ENCODE data around the gene PSMD1.
"Not testable (repeated sequence)": the region's sequence is repeated elsewhere in the genome, so short reads cannot be mapped to it uniquely, and the experiment has no call there.

Gene PSMD1

GRCh38 chr2:231187736-231188505 lies 131.3 kb downstream of the PSMD1 start:
- DNase-seq: no peak

GRCh38 chr2:231188506-231189170 lies 132.0 kb downstream of the PSMD1 start:
- DNase-seq: no peak

DNA sequence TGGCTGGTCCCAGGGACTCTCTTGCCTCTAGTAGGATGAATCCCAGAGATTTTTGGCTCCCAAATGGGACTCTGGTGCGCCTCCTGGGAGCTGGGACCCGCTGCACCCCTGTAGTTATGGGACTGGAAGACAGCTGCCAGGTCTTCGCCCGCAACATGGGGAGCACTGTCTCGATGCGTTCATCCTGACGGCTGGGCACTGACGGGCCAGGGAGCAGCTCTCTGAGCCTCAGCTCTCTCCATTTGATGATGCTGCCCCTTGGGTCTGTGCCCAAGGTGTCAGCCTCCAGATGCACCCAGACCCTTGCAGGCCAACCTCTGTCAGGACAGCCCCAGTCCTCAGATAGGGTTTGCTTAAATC lies 132.5 kb downstream of the PSMD1 start:
- no peak for DNase-seq

DNA sequence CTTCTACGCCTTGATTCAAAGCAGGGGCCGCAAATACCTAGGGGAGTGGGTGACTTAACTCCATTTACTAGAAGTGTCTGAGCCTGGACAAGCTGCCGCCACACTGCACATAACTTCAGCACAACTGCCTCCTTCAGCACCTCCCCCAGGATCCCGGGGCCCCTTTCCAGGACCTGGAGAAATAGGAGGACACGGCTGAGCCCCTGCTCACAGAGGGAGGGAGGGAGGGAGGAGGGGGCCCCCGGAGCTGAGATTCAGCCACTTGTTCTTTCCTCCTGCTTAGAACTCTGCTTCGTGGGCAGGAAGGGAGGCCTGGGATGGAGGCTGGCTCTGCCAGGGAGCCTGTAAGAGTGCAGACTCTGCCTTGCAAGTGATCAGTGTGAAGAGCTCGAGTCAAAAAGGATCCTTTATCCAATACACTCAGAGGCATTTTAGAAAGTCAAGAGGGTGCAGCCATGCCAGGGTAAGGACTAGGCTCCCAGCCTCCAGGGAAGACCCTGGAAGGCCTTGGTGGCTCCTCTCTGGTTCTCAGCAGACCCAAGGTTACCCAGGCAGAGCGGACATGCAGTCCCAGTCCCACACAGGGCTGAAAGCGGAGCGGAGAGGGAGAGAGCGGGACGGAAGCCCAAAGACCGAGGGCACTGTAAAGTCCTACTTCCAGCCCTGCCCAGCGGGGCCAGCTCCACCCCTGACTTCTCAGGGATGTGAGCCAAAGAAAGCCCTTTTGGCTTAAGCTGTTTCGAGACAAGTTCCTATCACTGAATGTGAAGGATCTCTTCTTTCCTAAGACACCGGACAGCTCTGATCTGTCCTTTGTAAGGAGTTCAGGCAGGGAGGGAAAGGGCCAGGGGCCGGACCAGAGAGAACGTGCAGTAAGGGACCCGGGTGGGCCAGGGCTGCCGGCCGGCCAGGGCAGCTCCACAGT lies 133.2 kb downstream of the PSMD1 start:
- DNase-seq: no peak

DNA sequence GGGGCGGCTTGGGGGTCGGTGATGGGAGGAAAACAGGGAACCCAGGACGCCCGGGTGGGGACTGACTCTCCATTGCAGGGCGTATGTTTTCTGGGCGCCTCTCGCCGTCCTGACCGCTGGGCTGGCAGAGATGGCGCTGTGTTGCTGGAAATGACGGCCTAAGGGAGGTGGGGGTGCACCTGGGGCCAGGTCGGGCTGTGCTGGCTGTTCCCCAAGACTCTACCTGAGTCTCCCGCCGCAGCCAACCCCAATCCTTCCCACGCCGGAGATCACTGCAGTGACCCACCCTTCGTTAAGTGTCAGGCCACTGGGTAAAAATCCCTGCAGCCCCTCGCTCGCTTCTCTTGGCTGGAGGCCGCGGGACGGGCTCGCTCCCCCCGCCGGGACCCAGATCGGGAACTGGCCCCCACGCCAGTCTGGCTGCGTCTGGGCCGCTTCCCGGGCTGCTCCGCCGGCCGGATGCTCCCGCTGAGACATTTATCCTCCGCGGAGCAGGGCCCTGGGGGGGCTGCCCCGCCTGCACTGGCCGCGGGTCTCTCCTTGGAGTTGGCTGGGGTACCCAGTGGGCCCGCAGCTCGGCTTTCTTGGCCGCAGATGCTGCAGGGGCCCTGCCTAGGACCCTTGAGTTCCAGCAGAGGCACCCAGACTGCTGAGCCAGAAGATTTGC lies 134.0 kb downstream of the PSMD1 start:
- peak in 1 of 4 experiments; percentile 36 for DNase-seq

DNA sequence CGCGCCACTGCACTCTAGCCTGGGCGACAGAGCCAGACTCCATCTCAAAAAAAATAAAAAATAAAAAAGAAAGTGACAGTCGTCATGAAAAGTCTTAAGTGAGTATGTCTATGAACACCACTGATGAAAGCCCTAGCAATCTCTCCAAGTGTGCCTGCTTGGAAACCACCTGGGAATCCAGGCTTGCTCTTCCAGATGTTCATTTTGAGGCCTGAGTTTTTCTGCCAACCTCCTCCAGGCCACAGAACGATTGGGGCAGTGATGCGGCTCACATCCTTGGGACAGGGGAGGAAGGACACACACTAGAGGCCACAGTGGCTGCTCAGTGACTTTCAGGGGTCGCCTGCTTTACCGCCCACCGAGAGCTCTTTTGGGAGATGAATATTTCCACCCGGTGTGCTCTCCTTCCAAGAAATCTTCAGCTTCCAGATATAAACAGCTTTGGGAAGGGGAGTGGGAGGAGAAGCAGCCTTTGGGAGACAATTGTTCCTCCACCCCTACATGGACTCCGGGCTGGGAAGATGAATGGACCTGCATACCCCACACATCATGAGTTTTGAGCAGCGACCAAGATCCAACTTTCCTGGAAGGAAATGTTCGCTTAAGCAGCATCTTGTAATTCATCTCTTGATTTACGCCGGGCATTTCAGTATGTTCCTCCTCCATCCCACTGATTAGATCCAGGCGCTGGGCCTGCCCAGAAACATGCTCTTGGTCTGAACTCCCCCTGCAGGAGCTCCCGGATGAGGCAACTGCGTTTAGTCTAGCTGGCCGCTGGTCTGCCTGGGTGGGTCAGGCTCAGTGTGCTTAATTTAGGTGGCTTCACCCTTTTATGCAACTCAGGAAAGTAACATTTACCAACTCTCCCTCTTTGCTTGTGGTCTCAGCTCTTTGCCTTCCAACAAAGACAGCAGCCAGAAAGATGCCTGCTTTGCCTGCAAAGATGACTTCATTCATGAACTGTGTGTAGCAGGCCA lies 135.5 kb downstream of the PSMD1 start:
- peak in 3 of 4 experiments; percentile 57 to 63 (median 62) for DNase-seq

- no peak for DNase-seq
Measured at GRCh38 chr2:231193216-231193615, 136.5 kb downstream of the PSMD1 start.

DNA sequence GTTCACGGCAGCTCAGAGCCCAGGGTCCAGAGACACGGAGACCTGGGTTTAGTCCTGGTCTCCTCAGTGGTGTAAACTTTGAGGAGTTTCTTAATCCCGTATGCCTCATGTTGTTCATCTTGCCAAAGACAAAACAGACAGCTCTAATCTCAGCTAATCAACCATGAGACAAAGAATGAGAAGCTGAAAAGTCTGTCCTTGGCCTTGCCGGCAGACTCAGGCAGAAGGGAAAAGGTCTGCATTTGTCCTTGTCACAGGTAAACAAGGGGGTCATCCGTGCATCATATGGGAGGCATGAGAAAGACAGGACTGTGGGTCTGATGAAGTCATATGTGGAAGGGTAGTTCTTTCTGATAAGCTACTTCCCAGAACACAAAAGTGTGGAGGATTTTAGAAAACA lies 139.9 kb downstream of the PSMD1 start:
- no peak for DNase-seq

DNA sequence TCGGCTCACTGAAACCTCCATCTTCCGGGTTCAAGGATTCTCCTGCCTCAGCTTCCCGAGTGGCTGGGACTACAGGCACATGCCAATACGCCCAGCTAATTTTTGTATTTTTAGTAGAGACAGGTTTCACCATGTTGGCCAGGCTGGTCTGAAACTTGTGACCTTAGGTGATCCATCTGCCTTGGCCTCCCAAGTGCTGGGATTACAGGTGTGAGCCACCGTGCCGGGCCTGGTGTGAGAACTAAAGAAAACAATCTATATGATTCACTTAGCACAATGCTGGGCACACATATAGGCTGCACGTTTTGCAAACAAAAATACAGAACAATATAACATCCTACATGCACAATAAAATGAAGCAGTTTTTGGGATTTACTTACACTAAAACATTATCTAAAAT lies 140.5 kb downstream of the PSMD1 start:
- DNase-seq: not testable (repeated sequence)

DNA sequence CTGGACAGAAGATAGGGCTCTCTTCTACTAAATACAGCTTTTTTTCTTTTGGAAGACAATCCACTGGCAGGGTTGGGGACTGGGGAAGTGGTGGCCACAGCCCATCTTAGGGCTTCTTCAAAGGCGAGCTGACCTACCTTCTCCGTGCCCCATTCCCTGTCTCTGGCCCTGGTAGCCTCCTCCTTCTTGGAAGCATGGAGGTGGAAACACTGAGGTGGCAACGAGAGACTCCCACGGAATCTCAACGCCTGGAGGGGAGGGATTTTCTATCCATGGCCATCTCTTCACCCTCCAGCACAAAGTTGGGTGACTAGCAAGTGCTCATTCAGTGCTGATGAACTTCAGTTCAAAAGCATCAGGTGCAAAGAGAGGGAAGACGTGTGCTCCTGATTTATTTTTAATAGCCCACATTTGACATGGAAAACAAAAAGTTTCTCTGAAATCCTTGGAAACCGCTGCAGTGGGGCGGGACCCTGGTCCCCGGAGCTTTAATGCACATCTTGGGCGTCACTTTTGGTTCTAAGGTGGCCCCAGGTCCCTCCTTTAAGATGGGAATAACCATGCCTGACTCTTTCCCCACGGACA lies 141.1 kb downstream of the PSMD1 start:
- DNase-seq: no peak

DNA sequence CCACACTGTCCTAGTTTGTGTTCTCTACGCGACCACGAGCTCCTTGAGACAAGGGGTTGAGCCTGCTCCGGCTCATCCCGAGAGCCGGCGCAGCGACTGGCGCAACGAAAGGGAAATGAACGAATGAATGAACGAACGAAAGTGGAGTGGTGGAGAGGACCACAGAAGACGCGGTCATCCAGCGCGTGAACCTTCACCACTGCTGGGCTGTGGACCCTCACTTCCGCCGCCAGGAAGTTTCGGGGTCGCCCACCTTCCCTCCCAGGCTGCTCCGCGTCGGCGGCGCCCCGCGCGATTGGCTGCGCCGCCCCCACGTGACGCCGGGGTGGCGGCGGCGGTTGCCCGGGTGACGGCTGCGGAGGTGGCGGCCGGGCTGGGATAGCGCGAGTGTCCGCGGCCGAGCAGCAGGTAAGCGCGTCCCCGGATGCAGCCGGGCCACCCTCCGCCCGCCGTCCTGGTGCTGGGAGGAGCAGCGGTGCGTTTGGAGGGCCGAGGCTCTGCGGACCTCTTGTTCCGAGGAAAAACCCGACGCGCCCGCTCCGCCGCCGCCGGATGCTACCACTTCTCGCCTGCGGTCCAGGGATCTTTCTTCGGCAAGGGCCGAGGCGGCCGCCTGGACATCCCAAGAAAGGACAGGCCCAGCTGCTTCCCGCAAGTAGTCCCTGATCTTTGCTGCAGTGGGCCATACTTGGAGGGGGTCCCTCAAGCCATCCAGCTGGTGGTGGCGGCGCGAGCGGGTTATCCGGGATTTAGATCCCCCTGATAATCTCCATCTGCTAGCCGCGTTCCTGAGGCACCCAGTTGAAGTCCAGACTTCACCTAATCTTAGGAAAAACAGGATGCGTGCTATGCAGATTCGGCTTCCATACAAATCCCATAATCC lies 141.9 kb downstream of the PSMD1 start, which contains the start of gene ARMC9:
Gene ARMC9 (plus strand): TSS at position 341 of the 883 bp plus-strand sequence. CDS start 7,608 bp downstream, outside the sequence.
- DNase-seq: peak; percentile 76 to 94 (median 88)

DNA sequence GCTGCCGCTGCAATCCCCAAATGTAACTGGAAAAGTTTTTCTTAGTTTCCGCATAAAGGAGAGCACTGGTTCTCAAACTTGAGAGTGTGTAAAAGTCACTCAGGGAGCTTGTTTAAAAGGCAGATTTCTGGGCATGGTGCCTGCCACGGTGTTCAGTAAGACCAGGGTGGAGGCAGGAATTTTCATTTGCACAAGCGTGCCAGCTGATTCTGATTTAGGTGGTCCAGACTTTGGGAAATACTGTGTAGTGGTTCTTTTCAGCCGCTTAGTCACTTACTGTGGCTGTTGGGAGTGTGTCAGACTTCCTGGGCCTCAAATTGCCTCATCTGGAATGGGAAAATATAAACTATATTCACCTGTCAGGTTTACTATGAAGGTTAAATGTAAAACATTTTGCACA lies 142.6 kb downstream of the PSMD1 start:
- no peak for DNase-seq

GRCh38 chr2:231200805-231201474 lies 144.3 kb downstream of the PSMD1 start:
- peak in 1 of 4 experiments; percentile 9 for DNase-seq

DNA sequence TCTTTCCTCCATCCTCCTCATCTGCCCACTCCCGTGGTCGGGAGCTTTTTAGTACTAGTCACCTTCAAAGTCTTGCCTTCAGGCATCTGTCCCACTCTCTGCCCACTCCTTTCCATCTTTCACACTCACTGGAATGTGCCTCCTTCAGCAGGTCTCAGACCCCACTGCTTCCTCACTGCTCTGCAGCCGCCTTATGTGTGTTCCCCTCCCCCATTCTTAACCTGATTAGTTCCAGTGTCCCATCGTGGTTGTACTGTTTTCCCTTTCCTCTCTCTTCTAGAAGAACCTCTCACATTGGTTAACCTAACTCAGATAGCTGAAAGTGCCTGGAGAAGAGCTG lies 144.8 kb downstream of the PSMD1 start:
- no peak for DNase-seq

DNA sequence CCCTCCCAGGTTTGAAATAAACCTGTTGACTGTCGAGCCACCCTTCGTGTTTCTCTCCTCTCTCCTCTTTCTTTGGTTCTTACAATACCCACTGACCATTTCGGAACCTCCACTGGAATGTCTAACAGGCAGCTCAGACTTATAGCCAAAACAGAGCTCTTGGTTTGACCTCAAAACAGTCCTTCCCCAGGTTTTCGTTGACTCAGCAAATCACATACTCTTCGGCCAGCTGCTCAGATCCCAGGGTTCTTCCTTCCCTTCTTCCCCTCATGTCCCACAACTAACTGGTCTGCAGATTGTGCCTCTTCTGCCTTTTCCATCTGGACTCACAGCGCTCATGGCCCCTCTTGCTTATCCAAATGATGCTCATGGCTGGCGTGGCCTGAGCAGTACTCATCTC lies 146.4 kb downstream of the PSMD1 start:
- DNase-seq: no peak

- no peak for DNase-seq
Measured at GRCh38 chr2:231204146-231204545, 147.5 kb downstream of the PSMD1 start.

GRCh38 chr2:231204581-231204980 lies 147.9 kb downstream of the PSMD1 start:
- DNase-seq: no peak

- no peak for DNase-seq
Measured at GRCh38 chr2:231207734-231208133, 151.1 kb downstream of the PSMD1 start.

GRCh38 chr2:231210782-231211181 lies 154.1 kb downstream of the PSMD1 start:
- DNase-seq: no peak

All from suppressor macrophage (primary cell).